ENCODE results near the gene HOXD8.

- TF ChIP-seq CTCF (IDR thresholded peaks at IDR 0.05): no peak
- TF ChIP-seq POLR2A (IDR thresholded peaks at IDR 0.05): no peak
These were observed 47.5 kb upstream of the HOXD8 start for GRCh38 chr2:176081837-176082524.

All from ovary (tissue), 3 donors.